SK-N-SH (cell line): ENCODE results near the gene MAP3K13. TPM values are rescaled to one million over a fixed set of nuclear protein-coding genes. Genes with fewer than 3 reads are reported as not detected.

Experiments
- CTCF ChIA-PET: fragments of 300-600, 350-600 bp; formaldehyde crosslinking; extraction: SDS; loops from one replicate; lab custom pipeline; 2021; lab: Yijun Ruan, JAX
- POLR2A ChIA-PET: fragments of 350-600 bp; sonication (Branson Sonifier 250); formaldehyde crosslinking; extraction: SDS; loops from one replicate; lab custom pipeline; 2020; ENCODE audit warnings: antibody characterized with exemption, inconsistent platforms; lab: Yijun Ruan, JAX
- DNase-seq: peaks from one replicate; pipeline ENCODE4 v3.0.0; 2012
- H2AFZ ChIP-seq: fragments of 200-600 bp; sonication (generic); 2 replicates; pipeline ENCODE4 v1.8.1; 2016; ENCODE audit warnings: antibody characterized with exemption, mild to moderate bottlenecking, low read depth
- H3F3A ChIP-seq: fragments of 200-600 bp; sonication (generic); replicated peaks from 2 replicates; pipeline ENCODE3; 2016; ENCODE audit warnings: antibody characterized with exemption, mild to moderate bottlenecking; ENCODE audit not compliant: insufficient read depth
- H3K27ac ChIP-seq, 2 experiments: fragments of 200-500 bp in 1 of 2; fragments of 200-600 bp in 1 of 2; sonication (Bioruptor generic) in 1 of 2; sonication (generic), shearing (Covaris generic) in 1 of 2; 2 replicates each; pipeline versions ENCODE4 v1.5.1 to v1.6.1; 2014 to 2016; ENCODE audit warnings: low read depth in 2 of 2, inconsistent platforms in 1 of 2, low read length in 1 of 2, mild to moderate bottlenecking in 1 of 2, mixed read lengths in 1 of 2
- H3K27me3 ChIP-seq: fragments of 200-600 bp; sonication (generic), shearing (Covaris generic); 2 replicates; pipeline ENCODE4 v1.6.1; 2016; ENCODE audit warnings: mixed run types; ENCODE audit not compliant: insufficient read depth
- H3K36me3 ChIP-seq, 2 experiments: fragments of 200-500 bp in 1 of 2; fragments of 200-600 bp in 1 of 2; sonication (Bioruptor generic) in 1 of 2; sonication (generic) in 1 of 2; replicated peaks in 1 of 2; 2 replicates each; pipeline versions ENCODE3 to v1.5.1; 2014 to 2016; ENCODE audit warnings: low read length in 1 of 2, mild to moderate bottlenecking in 1 of 2; ENCODE audit not compliant: insufficient read depth in 2 of 2, control insufficient read depth in 1 of 2
- H3K4me1 ChIP-seq, 2 experiments: fragments of 200-500 bp in 1 of 2; fragments of 200-600 bp in 1 of 2; sonication (Bioruptor generic) in 1 of 2; sonication (generic), shearing (Covaris generic) in 1 of 2; 2 replicates each; pipeline versions ENCODE4 v1.5.1 to v1.6.1; 2014 to 2016; ENCODE audit warnings: low read depth in 1 of 2, low read length in 1 of 2, mixed run types in 1 of 2; ENCODE audit not compliant: insufficient read depth in 2 of 2, control insufficient read depth in 1 of 2
- H3K4me2 ChIP-seq: fragments of 200-600 bp; sonication (generic), shearing (Covaris generic); 2 replicates; pipeline ENCODE4 v1.6.1; 2017; ENCODE audit warnings: mixed run types
- H3K4me3 ChIP-seq, 2 experiments: fragments of 200-500 bp in 1 of 2; fragments of 200-600 bp in 1 of 2; sonication (Bioruptor generic) in 1 of 2; sonication (generic), shearing (Covaris generic) in 1 of 2; 2 replicates each; pipeline versions ENCODE4 v1.5.1 to v1.8.1; 2014 to 2016; ENCODE audit warnings: low read depth in 2 of 2, inconsistent platforms in 1 of 2, low read length in 1 of 2, mild to moderate bottlenecking in 1 of 2, mixed read lengths in 1 of 2, moderate library complexity in 1 of 2
- H3K79me2 ChIP-seq: fragments of 200-600 bp; sonication (generic); 2 replicates; pipeline ENCODE4 v1.8.1; 2017; ENCODE audit warnings: mild to moderate bottlenecking; ENCODE audit not compliant: insufficient read depth
- H3K9ac ChIP-seq: fragments of 200-600 bp; sonication (generic); 2 replicates; pipeline ENCODE4 v1.6.1; 2017; ENCODE audit warnings: mixed run types
- H3K9me2 ChIP-seq: fragments of 200-600 bp; sonication (generic); 2 replicates; pipeline ENCODE4 v1.6.1; 2017; ENCODE audit warnings: mixed run types
- H3K9me3 ChIP-seq: fragments of 200-600 bp; sonication (generic); 2 replicates; pipeline ENCODE4 v1.6.1; 2017; ENCODE audit warnings: mixed run types, mild to moderate bottlenecking, moderate library complexity
- H4K20me1 ChIP-seq: fragments of 200-600 bp; sonication (generic); 2 replicates; pipeline ENCODE4 v1.6.1; 2017; ENCODE audit warnings: mild to moderate bottlenecking, mixed run types; ENCODE audit not compliant: insufficient read depth
- CTCF ChIP-seq: fragments of 200-600 bp; sonication (generic); IDR thresholded peaks from 2 replicates; pipeline ENCODE4 v1.6.1; 2017; ENCODE audit warnings: antibody characterized with exemption, mild to moderate bottlenecking, moderate library complexity
- ELF1 ChIP-seq: IDR thresholded peaks from 2 replicates; pipeline ENCODE4 v1.4.0; 2012
- FOXJ3 ChIP-seq: sonication (generic); formaldehyde crosslinking; IDR thresholded peaks from 2 replicates; pipeline ENCODE4 v1.5.1; 2020; ENCODE audit warnings: mild to moderate bottlenecking, missing genetic modification reagents
- MAX ChIP-seq: IDR thresholded peaks from 2 replicates; pipeline ENCODE4 v1.4.0; 2012; ENCODE audit warnings: low read depth
- MEF2A ChIP-seq: IDR thresholded peaks from 2 replicates; pipeline ENCODE4 v1.4.0; 2012; ENCODE audit warnings: low read depth, borderline replicate concordance
- MXI1 ChIP-seq: IDR thresholded peaks from 2 replicates; pipeline ENCODE4 v1.6.1; 2012; ENCODE audit warnings: mild to moderate bottlenecking, low read depth, low read length, improper control_type of control experiment
- NFIC ChIP-seq: IDR thresholded peaks from 2 replicates; pipeline ENCODE4 v1.4.0; 2012; ENCODE audit warnings: borderline replicate concordance
- PBX3 ChIP-seq: IDR thresholded peaks from 2 replicates; pipeline ENCODE4; 2012
- POLR2AphosphoS5 ChIP-seq: IDR thresholded peaks from 2 replicates; pipeline ENCODE4 v1.6.1; 2012; ENCODE audit warnings: low read depth, low read length
- RAD21 ChIP-seq: IDR thresholded peaks from 2 replicates; pipeline ENCODE4 v1.6.1; 2012; ENCODE audit warnings: mild to moderate bottlenecking, low read length
- RFX5 ChIP-seq: IDR thresholded peaks from 2 replicates; pipeline ENCODE4 v1.6.1; 2012; ENCODE audit warnings: mild to moderate bottlenecking, improper control_type of control experiment, low read length
- RXRA ChIP-seq: IDR thresholded peaks from 2 replicates; pipeline ENCODE4 v1.4.0; 2012; ENCODE audit warnings: low read depth, mild to moderate bottlenecking, borderline replicate concordance
- WGBS: methylation state at CpG from one replicate; pipeline ENCODE4 v1.1.6; 2017; ENCODE audit warnings: low lambda C conversion rate; 5-methylcytosine and 5-hydroxymethylcytosine counted together
- polyA plus RNA-seq, 3 experiments: library from polyadenylated mRNA; depleted of rRNA; stranded (reverse); fragments of >200 nt; gene quantifications; 2 replicates each; pipeline ENCODE4 v1.2.3, GENCODE V29; 2012
- TF ChIP-seq, protein P1 (sequence below): fragments of 150-350 bp; IDR thresholded peaks from 2 replicates; pipeline ENCODE4 v1.6.1; 2017; ENCODE audit warnings: antibody characterized with exemption, low read length, low read depth, borderline replicate concordance
- TF ChIP-seq, protein P2 (sequence below): IDR thresholded peaks from 2 replicates; pipeline ENCODE4 v1.6.1; 2012; ENCODE audit warnings: mild to moderate bottlenecking, low read depth, low read length, moderate library complexity

Gene MAP3K13
- polyA plus RNA-seq, 1 of the 3 experiments (the other 2 are of a cell fraction) = 9.1 TPM

DNA sequence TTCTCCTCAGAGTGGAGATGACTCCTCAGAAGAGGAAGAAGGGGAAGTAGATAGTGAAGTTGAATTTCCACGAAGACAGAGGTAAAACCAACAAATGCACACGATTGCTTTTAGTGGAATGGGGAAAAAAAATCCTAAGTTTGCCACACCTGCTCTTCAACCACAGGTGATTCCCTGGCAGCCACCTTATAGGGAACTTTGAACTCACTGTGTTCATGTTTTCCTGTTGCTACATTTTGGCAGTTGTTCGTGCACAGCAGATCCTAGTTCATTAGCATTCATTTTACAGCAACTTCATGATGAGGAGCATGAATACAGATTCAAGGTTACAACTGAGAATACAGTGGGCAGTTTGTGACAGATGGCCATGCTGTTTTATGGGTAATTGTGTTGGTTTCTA, 114.4 kb downstream of the MAP3K13 start:
- Histone ChIP-seq H3K27me3 (no peaks in the 10 kb centered on the region), H3K4me1 (no peaks in the 10 kb centered on the region), H2AFZ (no peak overlapping the region), H3K36me3 (peaks cover 5 to 6% of the 10 kb centered on the region in 2 experiments), H3K9me3 (no peaks in the 10 kb centered on the region), H3K4me3 (no peak overlapping the region), H3F3A (no peaks in the 10 kb centered on the region), H3K9ac (no peak overlapping the region), H3K27ac (no peak overlapping the region), H3K9me2 (no peaks in the 10 kb centered on the region), H4K20me1 (no peaks in the 10 kb centered on the region), H3K4me2 (no peak overlapping the region), H3K79me2 (no peaks in the 10 kb centered on the region)
- WGBS = 65% methylated on average over 3 of the region's 3 CpGs
- no peak for TF ChIP-seq CTCF
- no peak for TF ChIP-seq MXI1
- TF ChIP-seq ELF1 = no peak
- no peak for TF ChIP-seq RXRA
- TF ChIP-seq MAX = no peak
- no peak for TF ChIP-seq POLR2AphosphoS5
- TF ChIP-seq NFIC = no peak
- TF ChIP-seq MEF2A = no peak
- TF ChIP-seq RFX5 = no peak
- TF ChIP-seq FOXJ3 (CRISPR knock-in tag) = no peak
- no peak for TF ChIP-seq PBX3
- DNase-seq = no peak
- ChIA-PET POLR2A (no interaction called here), CTCF (no interaction called here)

GRCh38 chr3:185479373-185479945, 116.5 kb downstream of the MAP3K13 start:
- Histone ChIP-seq H3K27me3 (no peaks in the 10 kb centered on the region), H3K9me3 (no peaks in the 10 kb centered on the region), H3K4me2 (no peak overlapping the region), H2AFZ (no peak overlapping the region), H3K9ac (no peak overlapping the region), H3K9me2 (no peaks in the 10 kb centered on the region), H3K27ac (no peak overlapping the region), H3K36me3 (peaks cover 7 to 10% of the 10 kb centered on the region in 2 experiments), H4K20me1 (no peaks in the 10 kb centered on the region), H3F3A (no peaks in the 10 kb centered on the region), H3K4me3 (no peak overlapping the region), H3K4me1 (no peaks in the 10 kb centered on the region), H3K79me2 (no peaks in the 10 kb centered on the region)
- ChIA-PET CTCF (interaction anchor here (1.5 kb wide), 1 partner anchor 18 kb away, joined by 6 read pairs; no protein-coding TSS in a partner anchor), POLR2A (no interaction called here)
- WGBS = 90% methylated on average over 2 of the region's 2 CpGs
- DNase-seq = no peak
- TF ChIP-seq FOXJ3 (CRISPR knock-in tag) (no peak), CTCF (no peak), MEF2A (no peak), RAD21 (no peak)
- TF ChIP-seq, protein P1, sequence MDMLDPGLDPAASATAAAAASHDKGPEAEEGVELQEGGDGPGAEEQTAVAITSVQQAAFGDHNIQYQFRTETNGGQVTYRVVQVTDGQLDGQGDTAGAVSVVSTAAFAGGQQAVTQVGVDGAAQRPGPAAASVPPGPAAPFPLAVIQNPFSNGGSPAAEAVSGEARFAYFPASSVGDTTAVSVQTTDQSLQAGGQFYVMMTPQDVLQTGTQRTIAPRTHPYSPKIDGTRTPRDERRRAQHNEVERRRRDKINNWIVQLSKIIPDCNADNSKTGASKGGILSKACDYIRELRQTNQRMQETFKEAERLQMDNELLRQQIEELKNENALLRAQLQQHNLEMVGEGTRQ = no peak
- TF ChIP-seq, protein P2, sequence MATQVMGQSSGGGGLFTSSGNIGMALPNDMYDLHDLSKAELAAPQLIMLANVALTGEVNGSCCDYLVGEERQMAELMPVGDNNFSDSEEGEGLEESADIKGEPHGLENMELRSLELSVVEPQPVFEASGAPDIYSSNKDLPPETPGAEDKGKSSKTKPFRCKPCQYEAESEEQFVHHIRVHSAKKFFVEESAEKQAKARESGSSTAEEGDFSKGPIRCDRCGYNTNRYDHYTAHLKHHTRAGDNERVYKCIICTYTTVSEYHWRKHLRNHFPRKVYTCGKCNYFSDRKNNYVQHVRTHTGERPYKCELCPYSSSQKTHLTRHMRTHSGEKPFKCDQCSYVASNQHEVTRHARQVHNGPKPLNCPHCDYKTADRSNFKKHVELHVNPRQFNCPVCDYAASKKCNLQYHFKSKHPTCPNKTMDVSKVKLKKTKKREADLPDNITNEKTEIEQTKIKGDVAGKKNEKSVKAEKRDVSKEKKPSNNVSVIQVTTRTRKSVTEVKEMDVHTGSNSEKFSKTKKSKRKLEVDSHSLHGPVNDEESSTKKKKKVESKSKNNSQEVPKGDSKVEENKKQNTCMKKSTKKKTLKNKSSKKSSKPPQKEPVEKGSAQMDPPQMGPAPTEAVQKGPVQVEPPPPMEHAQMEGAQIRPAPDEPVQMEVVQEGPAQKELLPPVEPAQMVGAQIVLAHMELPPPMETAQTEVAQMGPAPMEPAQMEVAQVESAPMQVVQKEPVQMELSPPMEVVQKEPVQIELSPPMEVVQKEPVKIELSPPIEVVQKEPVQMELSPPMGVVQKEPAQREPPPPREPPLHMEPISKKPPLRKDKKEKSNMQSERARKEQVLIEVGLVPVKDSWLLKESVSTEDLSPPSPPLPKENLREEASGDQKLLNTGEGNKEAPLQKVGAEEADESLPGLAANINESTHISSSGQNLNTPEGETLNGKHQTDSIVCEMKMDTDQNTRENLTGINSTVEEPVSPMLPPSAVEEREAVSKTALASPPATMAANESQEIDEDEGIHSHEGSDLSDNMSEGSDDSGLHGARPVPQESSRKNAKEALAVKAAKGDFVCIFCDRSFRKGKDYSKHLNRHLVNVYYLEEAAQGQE = no peak
